CD4-positive, alpha-beta T cell treated with Interleukin-12 subunit alpha and Interleukin-12 subunit beta, for 1 hour (primary cell): ENCODE results near the gene PCBP4.
"Not testable (repeated sequence)": the region's sequence is repeated elsewhere in the genome, so short reads cannot be mapped to it uniquely, and the experiment has no call there.

ENCODE experiments used
- DNase-seq: peaks from one replicate; pipeline ENCODE4 v3.0.0-alpha.2; 2020

Gene PCBP4

DNA sequence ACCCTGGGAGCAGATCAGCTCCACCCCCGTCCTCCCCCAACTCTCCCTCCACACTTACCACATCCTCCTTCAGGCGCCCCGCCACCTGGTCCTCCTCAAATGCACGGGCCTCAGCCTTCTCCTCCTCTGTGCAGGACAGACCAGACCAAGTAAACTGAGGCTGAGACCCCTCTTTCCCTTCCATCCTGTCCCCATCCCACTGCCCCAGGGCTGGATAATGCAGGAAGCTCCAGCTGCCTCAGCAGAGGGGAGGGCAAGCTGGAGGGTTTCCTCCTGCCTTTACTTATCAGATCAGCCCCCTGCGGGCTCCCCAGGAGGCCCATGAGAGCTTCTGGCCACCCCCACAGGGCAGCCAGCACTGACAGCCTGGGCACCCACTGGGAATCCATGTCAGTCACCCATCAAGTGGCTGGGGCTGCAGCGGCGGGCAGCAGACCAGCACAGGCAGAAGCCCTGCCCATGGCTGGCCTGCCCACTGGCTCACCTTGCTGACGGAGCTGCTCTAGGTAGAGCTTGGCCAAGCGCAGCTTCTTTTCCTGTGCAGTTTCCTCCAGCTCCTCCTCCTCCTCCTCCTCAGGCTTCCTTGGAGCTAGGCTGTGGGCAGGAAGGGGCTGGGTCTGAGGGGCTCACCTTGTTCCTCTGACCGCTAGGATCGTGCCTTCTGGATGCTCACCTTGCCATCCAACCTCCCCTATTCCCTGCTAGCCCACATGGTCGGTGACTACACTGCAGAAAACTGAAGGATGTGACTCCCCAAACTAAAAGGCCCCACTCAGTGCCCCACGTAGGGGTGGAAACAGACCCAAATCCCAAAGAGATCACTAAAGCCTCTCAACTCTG, 29.4 kb downstream of the PCBP4 start:
- DNase-seq, result no peak

DNA sequence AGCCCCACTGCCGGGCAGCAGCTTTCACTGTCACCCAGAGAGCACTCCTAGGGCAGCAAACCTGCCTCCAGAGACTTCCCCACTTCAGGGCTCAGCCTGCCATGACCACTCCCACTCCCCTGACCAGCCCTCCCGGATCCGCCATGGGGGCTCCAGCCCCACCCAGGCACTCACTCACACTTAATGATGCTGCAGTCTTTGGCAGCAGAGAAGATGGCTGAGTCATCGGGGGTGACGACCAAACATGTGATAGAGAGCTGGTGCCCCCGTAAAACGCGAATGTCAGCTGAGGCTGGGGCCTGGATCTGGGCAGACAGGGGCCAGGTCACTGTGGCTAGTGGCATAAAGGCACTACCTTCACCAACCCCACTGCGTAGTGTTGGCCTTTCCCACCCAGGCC, 30.2 kb downstream of the PCBP4 start:
- no peak for DNase-seq

DNA sequence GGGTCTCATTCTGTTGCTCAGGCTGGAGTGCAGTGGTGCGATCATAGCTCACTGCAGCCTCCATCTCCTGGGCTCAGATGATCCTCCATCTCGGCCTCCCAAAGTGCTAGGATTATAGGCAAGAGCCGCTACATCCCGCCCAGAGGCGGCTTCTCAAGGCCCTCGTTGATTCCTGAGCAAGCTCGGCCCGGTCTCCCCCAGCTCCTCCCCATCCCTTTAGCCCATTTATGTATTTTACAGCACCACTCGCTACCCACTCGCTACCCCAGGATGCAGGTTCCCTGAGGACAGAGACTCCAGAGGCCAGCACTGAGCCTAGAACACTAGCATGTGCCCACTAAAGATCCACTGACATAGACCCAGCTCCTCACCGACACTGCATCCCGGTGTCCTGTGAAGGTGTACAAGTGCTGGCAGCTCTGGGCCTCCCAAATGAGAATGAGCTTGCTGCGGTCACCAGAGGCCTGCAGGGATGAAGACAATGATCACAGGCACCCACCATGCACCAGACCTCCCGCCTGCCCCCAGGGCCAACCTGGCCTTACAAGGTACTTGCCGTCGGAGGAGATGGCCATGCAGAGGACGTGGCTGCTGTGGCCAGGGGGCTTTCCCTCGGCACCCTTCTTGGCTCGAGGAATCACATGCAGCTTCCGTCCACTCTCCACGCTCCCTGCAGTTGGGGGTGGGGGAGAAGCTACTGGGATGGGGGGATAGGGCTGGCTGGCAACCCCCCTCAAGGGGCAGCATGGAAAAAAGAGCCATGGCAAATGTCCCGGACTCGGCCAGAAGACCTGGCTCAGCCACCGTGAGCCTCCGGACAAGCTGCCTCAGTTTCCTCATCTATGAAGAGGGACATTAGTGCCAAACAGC, 31.1 kb downstream of the PCBP4 start:
- no peak for DNase-seq

DNA sequence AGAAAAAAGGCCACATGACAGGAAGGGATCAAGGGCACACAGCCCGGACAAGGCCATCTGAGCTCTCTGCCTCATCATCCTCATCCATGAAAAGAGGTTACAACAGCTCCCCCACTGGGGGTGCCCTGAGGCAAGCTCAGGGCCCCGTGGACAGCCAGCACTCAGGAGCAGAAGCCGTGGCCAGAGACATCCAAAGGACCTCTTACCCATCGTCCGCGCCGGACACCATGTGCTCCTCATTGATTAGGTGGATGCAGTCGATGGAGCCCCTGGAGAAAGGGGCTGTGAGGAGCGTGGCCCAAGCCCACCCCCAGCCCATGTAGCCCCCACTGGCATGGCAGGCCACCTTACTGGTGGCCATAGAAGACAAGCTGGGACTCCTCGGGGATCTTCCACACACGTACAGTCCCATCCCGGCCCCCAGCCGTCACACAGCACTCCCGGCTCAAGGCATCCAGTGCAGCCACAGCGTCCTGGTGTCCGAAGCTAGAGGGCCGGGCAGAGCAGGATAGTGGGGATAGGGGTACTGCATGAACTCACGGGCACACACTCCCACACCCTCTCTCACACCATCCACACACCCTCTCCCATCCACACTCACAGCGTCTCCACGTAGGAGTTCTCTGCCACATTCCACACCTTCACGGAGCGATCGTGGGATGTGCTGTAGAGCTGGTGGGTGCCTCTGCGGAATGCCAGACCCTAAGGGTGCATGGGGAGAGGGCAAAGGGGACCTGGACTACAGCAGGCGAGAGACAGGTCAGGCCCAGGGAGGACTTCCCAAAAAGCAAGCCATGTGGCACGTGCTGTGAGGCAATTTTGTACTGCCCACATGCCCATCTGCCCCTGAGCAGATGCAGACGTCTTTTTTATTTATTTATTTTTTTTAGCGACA, 32.0 kb downstream of the PCBP4 start:
- no peak for DNase-seq

DNA sequence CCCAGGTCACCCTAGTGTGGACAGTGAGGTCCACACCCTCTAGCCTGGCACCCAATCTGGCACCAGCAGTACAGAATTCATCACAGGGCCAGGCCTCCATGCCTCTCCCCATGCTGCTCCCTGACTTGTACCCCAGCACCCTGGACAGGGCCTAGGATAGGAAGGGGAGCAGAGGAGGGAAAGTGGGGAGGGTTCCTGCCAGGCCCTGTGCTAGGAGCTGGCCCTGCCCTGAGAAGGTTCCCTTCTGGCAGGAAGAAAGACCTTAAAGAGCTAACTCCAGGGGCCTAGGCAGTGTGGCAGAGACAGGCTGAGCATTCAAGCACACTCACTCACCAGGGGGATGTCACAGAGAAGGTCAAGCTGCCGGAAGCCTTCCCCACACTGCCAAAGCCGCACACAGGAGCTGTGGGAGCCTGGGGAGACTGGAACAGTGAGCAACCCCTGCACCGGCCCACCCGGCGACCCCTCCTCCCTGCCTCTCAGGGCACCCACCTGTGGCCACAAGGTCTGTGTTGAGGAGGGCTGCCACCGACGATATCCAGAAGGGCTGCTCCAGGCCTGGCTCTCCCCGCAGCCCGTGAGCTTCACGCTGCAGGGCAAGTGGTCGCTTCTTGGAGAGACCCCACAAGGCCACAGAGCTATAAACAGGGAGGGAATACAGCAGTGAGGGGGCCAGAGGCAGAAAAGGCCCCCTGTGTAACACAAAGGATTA, 33.0 kb downstream of the PCBP4 start:
- DNase-seq, result no peak

DNA sequence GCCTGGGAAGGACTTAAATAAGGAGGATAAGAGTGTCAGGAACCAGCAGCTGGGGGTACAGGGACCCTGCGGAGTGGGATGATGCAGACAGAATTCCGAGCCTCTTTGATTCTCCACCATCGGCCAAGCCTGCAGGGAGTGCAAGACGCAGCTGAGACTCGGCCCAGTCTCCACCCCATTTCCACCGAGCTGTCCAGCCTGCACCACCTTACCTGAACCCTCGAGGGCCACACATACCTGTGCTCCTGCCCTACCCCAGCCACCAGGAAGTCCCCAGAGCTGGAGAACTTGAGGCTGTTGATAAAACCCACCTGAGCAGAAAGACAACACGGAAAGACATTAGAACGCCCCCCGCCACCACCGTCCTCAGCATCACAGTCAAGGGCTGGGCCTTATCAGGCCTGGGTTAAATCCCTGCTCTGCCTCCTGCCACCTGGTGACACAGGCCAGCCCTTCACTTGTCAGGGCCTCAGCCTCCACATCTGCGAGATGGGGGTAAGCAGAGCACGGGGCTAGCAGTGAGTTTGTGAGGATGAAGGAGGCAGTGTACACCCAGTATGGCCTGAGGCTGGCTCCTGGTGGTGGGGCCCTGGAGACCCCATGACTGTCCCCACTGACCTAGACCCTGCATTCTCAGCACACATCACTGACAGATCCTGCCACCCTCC, 33.6 kb downstream of the PCBP4 start:
- no peak for DNase-seq

DNA sequence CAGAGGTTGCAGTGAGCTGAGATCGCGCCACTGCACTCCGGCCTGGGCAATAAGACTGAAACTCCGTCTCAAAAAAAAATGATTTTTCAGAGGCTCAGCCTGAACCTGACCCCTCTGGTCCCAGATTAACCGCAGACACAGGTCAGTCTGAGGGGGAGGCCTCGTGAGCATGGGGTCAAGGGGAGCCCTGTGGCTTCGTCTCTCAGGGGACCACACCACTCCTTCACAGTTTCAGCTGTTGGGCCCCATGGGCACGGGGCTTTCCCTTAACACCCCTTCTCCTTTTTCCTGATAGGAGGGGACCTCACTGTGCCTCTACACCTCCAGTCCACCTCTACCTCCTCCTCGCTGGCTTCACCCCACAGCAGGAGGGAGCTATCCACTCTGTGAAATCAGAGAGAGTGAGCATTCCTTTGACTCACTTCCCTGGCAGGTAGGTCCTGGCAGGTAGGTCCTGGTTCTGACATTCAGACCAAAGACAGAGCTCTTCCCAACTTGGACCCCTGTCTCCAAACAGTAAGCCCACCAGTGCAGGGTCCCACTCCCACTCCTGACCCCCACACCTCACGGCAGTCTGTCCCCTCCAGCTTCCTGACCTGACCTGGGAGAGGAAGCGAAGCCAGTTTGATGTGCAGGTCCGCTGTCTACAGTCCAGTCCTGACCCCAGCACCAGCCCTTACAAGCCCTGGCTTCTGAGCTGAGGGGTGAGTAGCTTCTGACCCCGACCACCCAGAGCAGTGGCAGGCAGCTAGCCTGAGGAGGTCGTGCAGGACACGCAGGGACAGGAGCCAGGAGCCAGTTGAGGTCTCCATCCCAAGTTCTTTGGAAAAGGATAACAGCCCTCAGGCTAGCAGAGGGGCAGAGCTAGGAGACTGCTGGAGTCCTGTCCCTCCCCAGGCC, 34.5 kb downstream of the PCBP4 start:
- DNase-seq, result no peak

DNA sequence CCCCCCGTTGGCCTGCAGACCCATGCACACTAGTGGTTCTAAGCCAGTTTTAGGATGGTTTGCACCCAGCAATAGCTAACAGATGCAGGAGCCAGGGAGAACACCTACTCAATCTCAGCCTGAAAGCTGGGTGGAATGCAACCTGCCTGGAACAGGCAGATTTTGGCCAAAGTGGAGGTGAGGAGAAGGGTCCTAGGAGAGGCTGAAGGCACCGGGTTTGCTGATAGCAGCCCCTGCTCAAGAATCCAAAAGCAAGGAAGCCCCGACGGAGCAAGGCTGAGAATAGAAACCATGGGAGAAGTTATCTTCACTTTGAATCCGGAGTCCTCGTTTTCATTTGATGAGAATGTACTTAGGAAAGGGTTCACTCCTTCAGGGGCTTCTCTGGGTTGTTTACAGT, 35.5 kb downstream of the PCBP4 start:
- DNase-seq, result no peak

DNA sequence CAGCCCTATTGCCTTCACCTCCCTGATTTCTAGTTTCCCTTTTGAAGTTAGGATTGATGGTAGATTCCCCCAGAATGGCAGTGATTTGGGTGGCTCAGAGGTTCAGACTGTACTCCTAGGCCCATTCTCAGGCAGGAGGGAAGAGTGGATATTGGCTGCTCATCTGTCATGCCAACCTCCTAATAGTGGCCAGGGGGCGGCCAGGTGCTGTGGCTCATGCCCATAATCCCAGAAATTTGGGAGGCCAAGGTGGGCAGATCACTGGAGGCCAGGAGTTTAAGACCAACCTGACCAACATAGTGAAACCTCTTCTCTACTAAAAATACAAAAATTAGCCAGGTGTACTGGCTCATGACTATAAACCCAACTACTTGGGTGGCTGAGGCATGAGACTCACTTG, 36.8 kb downstream of the PCBP4 start:
- DNase-seq, result no peak

DNA sequence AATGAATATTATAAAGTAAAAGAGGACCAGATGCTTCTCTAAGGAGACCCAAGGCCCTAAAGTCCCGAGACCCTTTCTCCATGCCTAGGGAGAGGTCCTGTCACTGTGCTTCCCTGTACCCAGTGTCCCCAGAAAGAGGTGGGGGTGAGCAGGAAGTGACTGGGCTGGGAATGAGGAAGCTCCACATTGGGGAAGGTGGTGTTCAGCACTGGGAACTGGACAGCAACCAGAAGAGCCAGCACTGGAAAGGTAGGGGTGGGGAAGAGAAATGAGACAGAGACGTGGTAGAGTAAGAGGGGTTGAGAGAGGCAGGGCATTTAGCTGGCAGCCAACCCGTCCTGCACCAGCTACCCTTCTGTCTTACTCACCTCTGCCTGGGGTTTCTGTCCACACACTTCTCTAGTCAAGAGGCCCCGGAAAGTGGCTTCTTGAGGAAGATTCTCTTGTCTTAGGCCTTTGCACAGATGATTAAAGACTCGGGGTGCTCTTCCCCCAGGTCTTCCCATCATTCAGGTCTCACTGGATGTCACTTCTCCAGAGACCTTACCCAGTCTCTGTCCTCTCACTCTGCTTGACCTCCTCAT, 37.7 kb downstream of the PCBP4 start:
- no peak for DNase-seq

DNA sequence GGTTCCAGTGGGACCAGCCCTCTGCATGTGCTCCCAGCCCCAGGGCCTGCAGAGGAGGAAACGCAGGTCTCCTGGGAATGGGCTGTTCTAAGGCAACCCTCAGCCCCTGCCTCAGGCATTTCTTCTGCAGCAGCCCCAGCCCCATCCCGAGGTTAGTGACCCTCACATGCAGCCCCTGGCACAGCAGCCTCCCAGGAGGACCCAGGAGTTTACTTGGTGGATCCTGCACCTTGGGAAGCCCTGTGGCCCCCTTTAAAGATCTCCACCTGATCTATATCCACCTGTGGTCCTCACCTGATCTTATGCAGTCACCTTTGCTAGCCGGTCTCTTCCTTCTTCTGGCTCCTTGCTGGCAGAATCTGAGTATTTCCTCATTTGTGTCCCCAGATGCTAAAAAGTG, 38.3 kb downstream of the PCBP4 start:
- not testable (repeated sequence) for DNase-seq

DNA sequence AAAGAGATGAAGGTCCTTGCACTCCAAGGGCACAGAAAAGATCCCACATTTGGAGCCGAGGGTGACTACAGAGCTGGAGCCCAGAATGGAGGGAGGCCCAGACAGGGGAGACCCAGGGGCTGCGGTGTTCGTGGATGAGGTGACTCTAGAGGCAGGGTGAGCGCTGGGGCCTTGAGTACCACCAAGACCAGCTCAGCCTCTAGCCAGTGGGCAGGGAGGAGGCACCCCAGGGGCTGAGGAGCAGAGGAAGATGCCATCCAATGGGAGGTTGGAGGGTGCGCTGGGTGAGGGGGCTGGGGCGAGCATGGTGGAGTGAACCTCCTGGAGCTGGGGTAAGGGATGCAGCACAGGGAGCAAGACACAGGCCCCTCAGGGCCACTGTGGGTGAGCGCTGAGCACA, 38.8 kb downstream of the PCBP4 start:
- no peak for DNase-seq

DNA sequence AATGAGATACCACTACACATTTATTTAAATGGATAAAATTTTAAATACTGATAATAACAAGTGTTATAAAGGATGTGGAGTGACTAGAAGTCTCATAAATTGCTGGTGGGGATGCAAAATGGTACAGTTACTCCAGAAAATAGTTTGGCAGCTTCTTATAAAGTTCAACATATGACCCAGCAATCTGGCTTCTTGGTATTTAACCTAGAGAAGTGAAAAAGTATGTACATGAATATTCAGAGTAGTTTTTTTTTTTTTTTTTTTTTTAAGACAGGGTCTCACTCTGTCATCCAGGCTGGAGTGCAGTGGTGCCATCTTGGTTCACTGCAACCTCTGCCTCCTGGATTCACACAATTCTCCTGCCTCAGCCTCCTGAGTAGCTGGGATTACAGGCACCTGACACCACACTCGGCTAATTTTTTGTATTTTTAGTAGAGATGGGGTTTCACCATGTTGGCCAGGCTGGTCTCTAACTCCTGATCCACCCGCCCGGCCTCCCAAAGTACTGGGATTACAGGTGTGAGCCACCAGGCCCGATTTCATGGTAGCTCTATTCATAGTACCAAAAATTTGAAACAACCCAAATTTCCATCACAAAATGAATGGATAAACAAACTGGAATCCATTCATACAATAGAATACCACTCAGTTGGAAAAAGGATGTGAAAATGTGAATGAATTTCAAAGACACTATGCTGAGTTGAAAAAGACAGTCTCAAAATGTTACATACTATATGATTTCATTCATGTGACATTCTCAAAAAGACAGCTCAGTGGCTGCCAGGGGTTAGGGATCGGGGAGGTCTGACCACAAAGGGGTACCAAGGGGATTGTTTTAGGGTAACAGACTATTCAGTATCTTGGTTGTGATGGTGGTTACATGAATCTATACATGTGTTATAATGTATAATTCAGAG, 39.9 kb downstream of the PCBP4 start:
- no peak for DNase-seq

DNA sequence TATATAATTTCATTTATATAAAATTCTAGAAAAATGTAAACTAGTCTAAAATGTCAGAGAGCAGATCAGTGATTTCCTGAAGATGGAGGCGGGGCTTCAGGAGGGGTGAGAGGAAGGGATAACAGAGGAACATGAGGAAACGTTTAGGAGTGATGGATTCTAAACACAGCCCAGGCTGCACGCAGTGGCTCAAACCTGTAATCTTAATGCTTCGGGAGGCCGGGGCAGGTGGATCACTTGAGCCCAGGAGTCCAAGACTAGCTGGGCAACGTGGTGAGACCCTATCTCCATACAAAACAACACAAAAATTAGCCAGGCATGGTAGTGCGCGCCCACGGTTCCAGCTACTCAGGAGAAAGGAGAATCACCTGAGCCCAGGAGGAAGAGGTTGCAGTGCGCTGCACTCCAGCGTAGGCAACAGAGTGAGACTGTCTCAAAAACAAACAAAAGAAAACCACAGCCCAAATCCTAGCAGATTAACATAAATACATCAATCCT, 46.1 kb downstream of the PCBP4 start:
- DNase-seq, result no peak

DNA sequence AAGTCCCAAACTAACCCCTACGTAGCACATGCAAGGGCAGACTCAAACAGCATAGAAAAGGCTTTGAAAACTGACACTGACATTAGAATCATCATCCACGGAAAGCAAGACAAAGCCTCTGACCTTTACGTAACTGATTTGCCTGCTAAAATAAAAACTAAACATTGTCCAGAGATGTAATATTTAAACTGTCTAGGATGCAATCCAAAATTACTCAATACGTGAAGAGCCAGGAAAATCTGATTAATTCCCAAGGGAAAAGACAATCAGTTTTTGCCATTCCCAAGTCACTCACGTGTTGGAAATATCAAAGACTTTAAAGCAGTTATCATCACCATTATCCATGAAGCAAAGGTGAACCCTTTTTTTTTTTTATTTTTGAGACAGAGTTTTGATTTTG, 50.8 kb downstream of the PCBP4 start:
- DNase-seq, result no peak

DNA sequence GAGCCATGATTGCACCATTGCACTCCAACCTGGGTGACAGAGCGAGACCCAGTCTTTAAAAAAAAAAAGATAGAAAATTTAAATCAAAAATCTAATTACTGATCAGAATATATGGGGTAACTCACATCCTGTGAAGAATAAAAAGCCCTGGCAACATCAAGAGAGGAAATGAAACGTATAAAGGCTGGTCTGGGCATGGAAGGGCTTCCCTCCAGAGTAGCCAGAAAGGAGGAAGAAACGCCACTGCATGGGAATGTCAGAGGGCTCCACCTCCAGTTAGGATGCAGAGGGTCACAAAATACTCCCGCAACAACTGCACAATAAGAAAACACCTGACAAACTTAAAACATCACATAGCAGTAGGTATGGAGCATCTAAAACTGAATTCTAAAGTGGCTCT, 59.2 kb downstream of the PCBP4 start:
- DNase-seq, result no peak
